ENCODE data around the gene SS18L1. TPM values are rescaled to one million over a fixed set of nuclear protein-coding genes. Genes with fewer than 3 reads are reported as not detected.

The SS18L1 gene
- total RNA-seq, 1 donor from 2014 or later, result 10.7 TPM

GRCh38 chr20:62215020-62215990, 71.7 kb downstream of the SS18L1 start:
- no peak for ATAC-seq
- DNase-seq, result no peak
- intact Hi-C loops (cut with micrococcal nuclease), result no loop called here

- ATAC-seq (no peak), DNase-seq (no peak)
Observed at GRCh38 chr20:62215991-62216635, 72.5 kb downstream of the SS18L1 start.

GRCh38 chr20:62216636-62217566, 73.3 kb downstream of the SS18L1 start:
- ATAC-seq (no peak), DNase-seq (no peak)
- intact Hi-C loops (cut with micrococcal nuclease), result no loop called here

More at GRCh38 chr20:62215991-62216635, 72.5 kb downstream of the SS18L1 start:
- intact Hi-C loops (cut with micrococcal nuclease), result no loop called here

- ATAC-seq (no peak), DNase-seq (no peak)
- intact Hi-C loops (cut with micrococcal nuclease), result no loop called here
Observed at GRCh38 chr20:62217913-62218773, 74.6 kb downstream of the SS18L1 start.

- DNase-seq, result no peak
- intact Hi-C loops (cut with micrococcal nuclease), result no loop called here
- no peak for ATAC-seq
Observed at GRCh38 chr20:62219101-62219991, 75.8 kb downstream of the SS18L1 start.

GRCh38 chr20:62219992-62220665, 76.6 kb downstream of the SS18L1 start, which contains the start of gene HRH3:
Gene HRH3, minus strand, starts transcription at chr20:62220278. Its CDS starts 308 bp downstream, at chr20:62219970.
- DNase-seq, result peak; percentile 73
- peak; percentile 87 for ATAC-seq
- intact Hi-C loops (cut with micrococcal nuclease), result no loop called here

GRCh38 chr20:62220666-62221568, 77.3 kb downstream of the SS18L1 start:
- intact Hi-C loops (cut with micrococcal nuclease), result no loop called here
- ATAC-seq, result peak; percentile 21
- no peak for DNase-seq

GRCh38 chr20:62222266-62222850, 78.8 kb downstream of the SS18L1 start:
- DNase-seq (no peak), ATAC-seq (no peak)
- intact Hi-C loops (cut with micrococcal nuclease), result no loop called here

- no peak for ATAC-seq
- intact Hi-C loops (cut with micrococcal nuclease), result no loop called here
- no peak for DNase-seq
Observed at GRCh38 chr20:62222972-62223371, 79.4 kb downstream of the SS18L1 start.

GRCh38 chr20:62223571-62223970, 80.0 kb downstream of the SS18L1 start:
- DNase-seq (no peak), ATAC-seq (no peak)
- intact Hi-C loops (cut with micrococcal nuclease), result no loop called here

- intact Hi-C loops (cut with micrococcal nuclease), result no loop called here
- ATAC-seq (no peak), DNase-seq (no peak)
Observed at GRCh38 chr20:62224113-62224855, 80.7 kb downstream of the SS18L1 start.

- intact Hi-C loops (cut with micrococcal nuclease), result no loop called here
- DNase-seq (no peak), ATAC-seq (no peak)
Observed at GRCh38 chr20:62225026-62225425, 81.5 kb downstream of the SS18L1 start.

- DNase-seq (no peak), ATAC-seq (no peak)
- intact Hi-C loops (cut with micrococcal nuclease), result no loop called here
Observed at GRCh38 chr20:62225820-62226635, 82.5 kb downstream of the SS18L1 start.
